Breast epithelium (tissue), 3 donors: ENCODE measurements around the gene NSMCE1.

ENCODE experiments used
- POLR2A ChIP-seq: fragments of 450-650 bp; IDR thresholded peaks from one replicate; pipeline ENCODE4 v1.6.1; 2016; ENCODE audit warnings: antibody characterized with exemption, mild to moderate bottlenecking, moderate library complexity
- TF ChIP-seq, protein P1 (sequence below), 3 donors: fragments of 450-650 bp; IDR thresholded peaks; one replicate each; pipeline ENCODE4 v1.5.1; 2016 to 2017; ENCODE audit warnings: antibody characterized with exemption in 3 of 3, mild to moderate bottlenecking in 3 of 3, moderate library complexity in 3 of 3

GRCh38 chr16:27195076-27195741, 73.4 kb downstream of the NSMCE1 start:
- TF ChIP-seq POLR2A = no peak
- TF ChIP-seq, protein P1, sequence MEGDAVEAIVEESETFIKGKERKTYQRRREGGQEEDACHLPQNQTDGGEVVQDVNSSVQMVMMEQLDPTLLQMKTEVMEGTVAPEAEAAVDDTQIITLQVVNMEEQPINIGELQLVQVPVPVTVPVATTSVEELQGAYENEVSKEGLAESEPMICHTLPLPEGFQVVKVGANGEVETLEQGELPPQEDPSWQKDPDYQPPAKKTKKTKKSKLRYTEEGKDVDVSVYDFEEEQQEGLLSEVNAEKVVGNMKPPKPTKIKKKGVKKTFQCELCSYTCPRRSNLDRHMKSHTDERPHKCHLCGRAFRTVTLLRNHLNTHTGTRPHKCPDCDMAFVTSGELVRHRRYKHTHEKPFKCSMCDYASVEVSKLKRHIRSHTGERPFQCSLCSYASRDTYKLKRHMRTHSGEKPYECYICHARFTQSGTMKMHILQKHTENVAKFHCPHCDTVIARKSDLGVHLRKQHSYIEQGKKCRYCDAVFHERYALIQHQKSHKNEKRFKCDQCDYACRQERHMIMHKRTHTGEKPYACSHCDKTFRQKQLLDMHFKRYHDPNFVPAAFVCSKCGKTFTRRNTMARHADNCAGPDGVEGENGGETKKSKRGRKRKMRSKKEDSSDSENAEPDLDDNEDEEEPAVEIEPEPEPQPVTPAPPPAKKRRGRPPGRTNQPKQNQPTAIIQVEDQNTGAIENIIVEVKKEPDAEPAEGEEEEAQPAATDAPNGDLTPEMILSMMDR (IDR thresholded peaks at IDR 0.05) = no peak
